ENCODE results near the gene UBL7.

The UBL7 gene

DNA sequence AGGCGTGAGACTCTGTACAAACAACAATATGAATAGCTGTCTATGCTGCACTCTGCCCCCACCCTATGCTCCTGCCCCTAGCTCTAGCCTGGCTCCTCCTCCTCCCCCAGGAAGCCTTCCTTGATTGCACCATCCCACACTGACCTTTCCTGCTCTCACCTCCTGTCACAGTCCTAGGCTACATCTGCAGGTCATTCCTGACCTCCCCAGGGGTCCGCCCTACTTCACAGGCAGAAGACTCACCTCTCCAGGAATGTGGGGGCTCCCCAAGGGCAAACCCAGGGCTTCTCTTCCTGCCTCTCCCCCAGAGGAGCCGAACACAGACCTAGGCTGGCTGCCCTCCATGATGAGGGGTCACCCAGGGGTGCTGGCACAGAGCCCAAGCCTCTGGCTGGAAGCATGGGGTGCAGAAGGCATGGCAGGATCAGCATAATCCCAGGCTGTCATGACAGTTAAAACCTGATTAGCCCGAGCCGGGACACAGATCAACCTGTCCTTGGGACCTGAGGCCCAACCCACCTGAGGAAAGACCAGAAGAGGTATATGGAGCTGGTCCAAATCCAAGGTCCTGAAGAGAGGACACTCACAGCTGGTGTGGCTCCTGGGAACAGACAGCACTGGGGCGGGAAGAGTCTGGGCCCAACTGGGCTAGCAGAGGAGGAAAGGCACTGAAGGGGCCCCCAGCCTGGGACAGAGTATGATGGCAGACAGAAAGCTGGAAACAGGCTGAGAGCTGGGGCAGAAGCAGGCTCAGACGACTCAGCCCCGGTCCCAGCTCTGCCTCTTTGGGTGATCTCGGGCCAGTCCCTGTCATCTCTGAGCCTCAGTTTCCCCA, 33.1 kb downstream of the UBL7 start:
- Histone ChIP-seq H3K36me3 (ENCODE audit: insufficient read depth, low read length) (no peaks in the 10 kb centered on the region), H3K9ac (ENCODE audit: low read length) (no peak overlapping the region), H3K79me2 (ENCODE audit: insufficient read depth, low read length) (no peaks in the 10 kb centered on the region), H3K4me2 (ENCODE audit: low read length) (no peak overlapping the region), H3K4me3 (ENCODE audit: low read depth, low read length, poor library complexity, severe bottlenecking) (no peak overlapping the region), H3K9me3 (ENCODE audit: low read length) (no peaks in the 10 kb centered on the region), H4K20me1 (ENCODE audit: insufficient read depth, low read length) (no peaks in the 10 kb centered on the region), H2AFZ (ENCODE audit: low read length) (no peak overlapping the region), H3F3A (ENCODE audit: insufficient read depth, low read length) (no peaks in the 10 kb centered on the region), H3K4me1 (ENCODE audit: insufficient read depth, low read length, severe bottlenecking) (peaks cover under 1% of the 10 kb centered on the region), H3K27ac (ENCODE audit: low read depth, low read length, poor library complexity, severe bottlenecking) (no peak overlapping the region), H3K9me2 (ENCODE audit: low read depth, low read length) (no peaks in the 10 kb centered on the region), H3K27me3 (ENCODE audit: insufficient read depth, low read length) (peaks cover 5% of the 10 kb centered on the region; the same call in 1 of the 2 replicates)
- no peak for TF ChIP-seq EZH2 (IDR thresholded peaks at IDR 0.05; ENCODE audit: borderline replicate concordance, low read length)
- TF ChIP-seq, protein P1, sequence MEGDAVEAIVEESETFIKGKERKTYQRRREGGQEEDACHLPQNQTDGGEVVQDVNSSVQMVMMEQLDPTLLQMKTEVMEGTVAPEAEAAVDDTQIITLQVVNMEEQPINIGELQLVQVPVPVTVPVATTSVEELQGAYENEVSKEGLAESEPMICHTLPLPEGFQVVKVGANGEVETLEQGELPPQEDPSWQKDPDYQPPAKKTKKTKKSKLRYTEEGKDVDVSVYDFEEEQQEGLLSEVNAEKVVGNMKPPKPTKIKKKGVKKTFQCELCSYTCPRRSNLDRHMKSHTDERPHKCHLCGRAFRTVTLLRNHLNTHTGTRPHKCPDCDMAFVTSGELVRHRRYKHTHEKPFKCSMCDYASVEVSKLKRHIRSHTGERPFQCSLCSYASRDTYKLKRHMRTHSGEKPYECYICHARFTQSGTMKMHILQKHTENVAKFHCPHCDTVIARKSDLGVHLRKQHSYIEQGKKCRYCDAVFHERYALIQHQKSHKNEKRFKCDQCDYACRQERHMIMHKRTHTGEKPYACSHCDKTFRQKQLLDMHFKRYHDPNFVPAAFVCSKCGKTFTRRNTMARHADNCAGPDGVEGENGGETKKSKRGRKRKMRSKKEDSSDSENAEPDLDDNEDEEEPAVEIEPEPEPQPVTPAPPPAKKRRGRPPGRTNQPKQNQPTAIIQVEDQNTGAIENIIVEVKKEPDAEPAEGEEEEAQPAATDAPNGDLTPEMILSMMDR (IDR thresholded peaks at IDR 0.05; ENCODE audit: low read length), result no peak

DNA sequence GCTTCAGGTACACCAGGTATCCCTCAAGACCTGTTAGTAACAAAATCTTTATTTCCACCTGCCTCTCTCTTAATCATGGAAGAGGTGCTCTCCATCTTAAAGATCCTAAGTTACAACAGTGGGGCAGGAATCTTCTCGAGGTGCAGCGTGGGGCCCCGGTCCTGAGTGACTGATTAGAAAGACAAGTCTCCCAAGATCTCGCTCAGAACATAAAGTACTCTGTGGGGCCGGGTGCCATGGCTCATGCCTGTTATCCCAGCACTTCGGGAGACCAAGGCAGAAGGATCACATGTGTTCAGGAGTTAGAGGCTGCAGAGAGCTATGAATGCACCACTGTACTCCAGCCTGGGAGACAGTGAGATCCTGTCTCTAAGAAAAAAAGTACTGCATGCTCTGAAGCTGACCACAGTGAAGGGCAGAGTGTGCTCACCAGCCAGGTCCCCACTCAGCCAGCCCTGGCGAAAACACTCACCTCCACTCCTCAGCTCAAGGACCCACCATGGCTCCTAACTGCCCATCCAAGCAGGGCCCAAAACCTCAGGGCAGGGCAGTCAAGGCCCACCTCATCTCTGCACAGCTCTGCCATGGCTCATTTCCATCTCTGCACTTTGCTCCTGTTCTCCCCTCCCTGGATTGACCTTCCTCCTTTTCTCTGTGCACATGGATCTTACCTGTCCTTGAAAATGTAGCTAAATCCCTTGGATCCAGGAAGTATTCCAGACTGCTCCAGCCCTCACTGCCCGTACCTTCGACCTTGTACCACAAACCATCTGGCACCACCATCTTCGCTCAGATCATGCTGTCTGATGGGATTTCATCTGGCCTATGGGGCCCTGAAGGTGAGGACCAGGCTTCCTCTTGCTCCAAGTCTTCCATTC, 34.3 kb downstream of the UBL7 start:
- H2AFZ ChIP-seq (ENCODE audit: low read length), result no peak overlapping the region
- no peaks in the 10 kb centered on the region for H3K4me1 ChIP-seq (ENCODE audit: insufficient read depth, low read length, severe bottlenecking)
- H3K79me2 ChIP-seq (ENCODE audit: insufficient read depth, low read length), result no peaks in the 10 kb centered on the region
- no peak overlapping the region for H3K9ac ChIP-seq (ENCODE audit: low read length)
- no peak for TF ChIP-seq EZH2 (IDR thresholded peaks at IDR 0.05; ENCODE audit: borderline replicate concordance, low read length)
- TF ChIP-seq, protein P1 (IDR thresholded peaks at IDR 0.05; ENCODE audit: low read length), result no peak
- H3K9me2 ChIP-seq (ENCODE audit: low read depth, low read length), result no peaks in the 10 kb centered on the region
- H3K4me3 ChIP-seq (ENCODE audit: low read depth, low read length, poor library complexity, severe bottlenecking), result no peak overlapping the region
- no peaks in the 10 kb centered on the region for H3F3A ChIP-seq (ENCODE audit: insufficient read depth, low read length)
- H3K36me3 ChIP-seq (ENCODE audit: insufficient read depth, low read length), result no peaks in the 10 kb centered on the region
- H3K27ac ChIP-seq (ENCODE audit: low read depth, low read length, poor library complexity, severe bottlenecking), result no peak overlapping the region
- H3K9me3 ChIP-seq (ENCODE audit: low read length), result no peaks in the 10 kb centered on the region
- H4K20me1 ChIP-seq (ENCODE audit: insufficient read depth, low read length), result no peaks in the 10 kb centered on the region
- peaks cover 12% of the 10 kb centered on the region; the same call in 1 of the 2 replicates for H3K27me3 ChIP-seq (ENCODE audit: insufficient read depth, low read length)
- no peak overlapping the region for H3K4me2 ChIP-seq (ENCODE audit: low read length)

DNA sequence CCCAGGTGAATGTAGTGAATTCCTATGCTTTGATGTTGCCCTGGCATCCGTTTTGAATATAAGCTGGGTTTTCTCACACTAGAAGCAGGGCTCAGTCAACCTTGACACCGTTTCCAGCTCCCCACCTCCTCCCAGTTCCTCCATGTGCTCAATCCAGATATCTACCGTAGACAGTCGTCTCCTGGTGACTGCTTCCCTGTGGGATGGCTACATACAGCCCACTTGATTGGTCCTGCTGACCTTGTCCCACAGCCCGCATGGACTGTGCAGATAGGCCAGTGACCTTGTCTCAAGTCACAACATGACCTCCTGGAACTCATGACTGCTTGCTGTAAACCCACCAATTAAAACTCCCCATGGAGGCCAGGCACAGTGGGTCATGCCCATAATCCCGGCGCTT, 35.3 kb downstream of the UBL7 start:
- Histone ChIP-seq H3K27ac (ENCODE audit: low read depth, low read length, poor library complexity, severe bottlenecking) (no peak overlapping the region), H2AFZ (ENCODE audit: low read length) (no peak overlapping the region), H3K9me2 (ENCODE audit: low read depth, low read length) (no peaks in the 10 kb centered on the region), H4K20me1 (ENCODE audit: insufficient read depth, low read length) (no peaks in the 10 kb centered on the region), H3K9me3 (ENCODE audit: low read length) (no peaks in the 10 kb centered on the region), H3K4me2 (ENCODE audit: low read length) (no peak overlapping the region), H3K9ac (ENCODE audit: low read length) (no peak overlapping the region), H3K4me3 (ENCODE audit: low read depth, low read length, poor library complexity, severe bottlenecking) (no peak overlapping the region), H3K4me1 (ENCODE audit: insufficient read depth, low read length, severe bottlenecking) (no peaks in the 10 kb centered on the region), H3F3A (ENCODE audit: insufficient read depth, low read length) (no peaks in the 10 kb centered on the region), H3K79me2 (ENCODE audit: insufficient read depth, low read length) (no peaks in the 10 kb centered on the region), H3K36me3 (ENCODE audit: insufficient read depth, low read length) (no peaks in the 10 kb centered on the region), H3K27me3 (ENCODE audit: insufficient read depth, low read length) (peaks cover 13% of the 10 kb centered on the region; the same call in 1 of the 2 replicates)
- TF ChIP-seq EZH2 (IDR thresholded peaks at IDR 0.05; ENCODE audit: borderline replicate concordance, low read length), result no peak
- TF ChIP-seq, protein P1 (IDR thresholded peaks at IDR 0.05; ENCODE audit: low read length), result no peak

Data from OCI-LY1 (cell line).